Measurements from ENCODE around the gene TYW1B.
"Not testable (repeated sequence)": the region's sequence is repeated elsewhere in the genome, so short reads cannot be mapped to it uniquely, and the experiment has no call there.

TYW1B gene

DNA sequence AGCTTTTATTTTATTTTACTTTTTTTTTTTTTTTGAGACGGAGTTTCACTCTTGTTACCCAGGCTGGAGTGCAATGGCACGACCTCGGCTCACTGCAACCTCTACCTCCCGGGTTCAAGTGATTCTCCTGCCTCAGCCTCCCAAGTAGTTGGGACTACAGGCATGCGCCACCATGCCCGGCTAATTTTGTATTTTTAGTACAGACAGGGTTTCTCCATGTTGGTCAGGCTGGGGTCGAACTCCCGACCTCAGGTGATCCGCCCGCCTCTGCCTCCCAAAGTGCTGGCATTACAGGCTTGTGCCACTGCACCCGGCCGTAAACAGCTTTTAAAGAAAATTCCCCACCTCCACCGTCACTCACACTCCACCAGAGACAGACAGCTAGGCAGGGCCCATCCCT is 19.5 kb downstream of the TYW1B start:
- not testable (repeated sequence) for DNase-seq

DNA sequence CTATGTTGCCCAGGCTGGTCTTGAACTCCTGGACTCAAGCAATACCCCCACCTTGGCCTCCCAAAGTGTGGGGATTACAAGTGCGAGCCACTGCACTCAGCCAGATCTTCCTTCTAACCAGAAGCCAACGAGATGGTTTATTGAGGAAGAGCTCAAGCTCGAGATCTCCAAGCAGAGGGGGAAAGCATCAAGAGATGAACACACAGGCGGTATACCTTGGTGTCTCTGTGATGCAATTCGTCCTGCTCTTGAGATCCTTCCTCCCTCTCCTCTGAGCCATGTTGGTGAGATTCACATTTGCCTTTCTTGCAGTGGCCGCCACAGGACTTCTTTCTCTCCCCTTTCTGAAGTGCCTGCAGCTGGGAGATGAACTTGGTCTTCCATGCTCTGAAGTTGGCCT is 21.1 kb downstream of the TYW1B start:
- not testable (repeated sequence) for DNase-seq

GRCh38 chr7:72805526-72806494 is 22.2 kb downstream of the TYW1B start:
- no peak for DNase-seq

- not testable (repeated sequence) for DNase-seq
These were observed 24.2 kb downstream of the TYW1B start for GRCh38 chr7:72803778-72804177.

- DNase-seq: not testable (repeated sequence)
These were observed 26.4 kb downstream of the TYW1B start for GRCh38 chr7:72801564-72801963.

DNA sequence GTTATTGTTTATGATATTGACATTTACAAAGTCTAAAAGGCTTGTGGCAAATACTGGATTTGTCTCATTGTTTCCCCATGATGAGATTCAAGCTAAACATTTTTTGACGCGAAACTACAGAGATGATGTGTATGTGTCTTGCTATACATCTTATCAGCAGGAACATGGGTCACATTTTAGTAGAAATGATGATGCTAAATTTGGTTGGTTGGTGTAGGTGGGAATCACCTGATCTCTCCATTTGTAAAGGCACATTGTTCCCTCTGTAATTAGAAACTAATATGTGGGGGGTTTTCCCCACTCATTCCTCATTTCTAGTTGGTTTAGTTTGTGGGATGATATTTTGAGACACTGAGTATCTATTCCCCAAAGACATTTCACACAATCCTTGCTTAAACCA is 32.6 kb downstream of the TYW1B start:
- not testable (repeated sequence) for DNase-seq

DNA sequence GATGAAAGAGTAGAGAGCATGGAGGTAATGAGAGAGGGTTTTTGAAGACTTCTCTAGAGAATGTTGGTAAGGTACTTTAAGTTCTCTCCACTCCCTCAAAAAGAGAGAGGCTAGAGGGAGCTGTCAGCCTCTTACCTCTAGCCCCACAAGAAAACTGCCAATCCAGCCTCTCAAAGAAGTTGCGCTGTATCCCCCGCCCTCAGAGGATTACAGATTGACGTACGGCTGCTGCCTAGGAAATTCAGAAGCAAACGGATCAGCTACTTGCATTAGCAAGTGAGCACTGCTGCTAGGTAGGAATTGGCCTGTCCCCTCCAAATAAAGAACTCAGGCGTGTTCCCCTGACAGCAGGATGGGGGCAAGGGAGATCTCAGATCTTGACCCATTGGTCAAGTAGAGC is 34.2 kb downstream of the TYW1B start:
- no peak for DNase-seq

DNA sequence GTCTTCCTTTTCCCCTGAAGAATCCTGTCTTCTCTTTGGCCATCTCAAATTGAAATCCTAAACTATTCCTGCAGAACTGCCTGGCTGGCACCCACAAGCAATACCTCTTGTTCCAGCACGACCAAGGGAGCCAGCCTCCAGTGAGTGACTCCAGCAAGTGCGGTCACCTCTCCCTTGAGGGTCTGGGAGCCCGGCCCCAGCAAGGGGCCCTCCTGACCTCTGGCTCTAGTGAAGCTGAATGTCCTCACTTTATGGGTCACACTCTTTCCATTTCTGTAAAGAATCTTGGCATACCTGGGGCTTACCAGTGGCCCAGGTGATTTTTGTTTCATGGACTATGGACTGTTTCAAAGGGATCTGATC is 37.3 kb downstream of the TYW1B start:
- DNase-seq: not testable (repeated sequence)

- DNase-seq: not testable (repeated sequence)
These were observed 37.8 kb downstream of the TYW1B start for GRCh38 chr7:72790048-72790697.

GRCh38 chr7:72785166-72785955 is 42.6 kb downstream of the TYW1B start:
- no peak for DNase-seq

GRCh38 chr7:72783601-72784370 is 44.2 kb downstream of the TYW1B start:
- not testable (repeated sequence) for DNase-seq

DNA sequence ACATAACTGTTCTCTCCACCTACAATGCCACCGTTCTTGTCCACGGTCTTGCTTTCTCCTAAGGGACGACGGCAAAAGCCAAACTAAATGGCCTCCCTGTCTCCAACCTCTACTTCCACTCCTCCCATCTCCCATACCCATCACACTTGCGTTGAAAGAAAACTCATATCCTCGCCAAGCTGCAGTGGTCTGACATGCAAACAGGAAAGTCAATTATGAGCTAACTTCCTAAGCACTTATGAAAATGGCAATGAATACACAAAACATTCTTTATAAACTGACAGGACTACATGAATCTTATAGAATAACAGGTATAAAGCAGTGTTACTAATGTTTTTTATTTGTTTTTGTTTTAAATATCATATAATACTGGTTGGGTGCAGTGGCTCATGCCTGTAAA is 46.4 kb downstream of the TYW1B start:
- no peak for DNase-seq

DNA sequence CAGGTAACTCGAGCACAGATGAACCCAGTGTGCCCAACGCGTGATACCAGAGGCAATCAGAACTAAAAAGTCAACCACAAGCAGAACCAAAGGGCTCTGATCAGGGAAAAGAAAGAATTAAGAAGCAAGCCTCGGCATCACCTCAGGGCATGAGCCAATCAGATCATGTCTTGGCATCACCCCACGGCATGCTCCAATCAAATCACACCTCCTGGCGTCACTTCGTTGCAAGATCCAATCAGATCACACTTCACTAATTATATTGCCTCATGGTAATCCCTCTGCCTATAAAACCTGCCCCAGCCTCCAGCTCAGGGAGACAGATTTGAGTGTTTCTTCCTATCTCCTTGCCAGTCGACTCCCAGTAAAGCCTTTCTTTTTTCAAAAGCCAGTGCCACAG is 46.8 kb downstream of the TYW1B start:
- DNase-seq: no peak

- not testable (repeated sequence) for DNase-seq
These were observed 47.6 kb downstream of the TYW1B start for GRCh38 chr7:72780289-72780894.

DNA sequence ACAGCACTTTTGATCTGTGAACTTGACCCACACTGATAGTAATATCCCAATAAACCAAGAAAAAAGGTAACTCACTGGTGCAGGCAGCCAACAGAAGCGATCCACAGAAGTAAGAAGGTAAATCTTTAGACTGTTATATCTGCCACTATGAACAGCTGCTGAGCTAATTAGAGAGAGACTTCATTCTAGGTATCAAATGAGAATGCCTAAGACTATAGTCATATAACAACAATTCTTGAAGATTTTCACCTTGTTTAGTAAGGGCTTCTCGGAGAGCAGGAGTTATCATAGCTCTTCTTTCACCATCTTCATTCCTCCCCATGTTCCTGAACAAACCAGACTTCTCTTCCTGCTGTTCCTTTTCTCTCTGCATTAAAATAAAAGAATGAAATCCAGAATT is 50.8 kb downstream of the TYW1B start:
- not testable (repeated sequence) for DNase-seq

GRCh38 chr7:72772627-72773026 is 55.4 kb downstream of the TYW1B start:
- DNase-seq: not testable (repeated sequence)

- not testable (repeated sequence) for DNase-seq
These were observed 61.0 kb downstream of the TYW1B start for GRCh38 chr7:72766994-72767393.

DNA sequence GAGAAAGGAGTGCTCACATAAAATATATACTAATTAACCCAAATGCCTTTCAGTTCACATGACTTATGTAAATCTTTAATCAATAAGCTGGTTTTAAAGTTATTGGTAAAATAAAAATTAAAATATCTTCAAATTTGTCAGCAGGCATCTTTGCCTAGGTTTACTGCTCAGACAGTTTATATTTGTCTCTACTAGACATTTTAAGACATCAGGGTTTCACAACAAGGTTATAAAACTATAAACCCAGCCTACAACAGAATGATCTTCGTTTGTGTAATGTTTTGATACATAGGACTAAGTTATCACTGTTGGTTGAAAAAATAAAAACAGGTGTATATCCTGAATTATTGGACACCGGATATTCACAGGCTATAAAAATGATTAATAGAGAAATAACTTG is 67.4 kb downstream of the TYW1B start:
- DNase-seq: no peak

- DNase-seq: no peak
These were observed 73.7 kb downstream of the TYW1B start for GRCh38 chr7:72754312-72754711.

DNA sequence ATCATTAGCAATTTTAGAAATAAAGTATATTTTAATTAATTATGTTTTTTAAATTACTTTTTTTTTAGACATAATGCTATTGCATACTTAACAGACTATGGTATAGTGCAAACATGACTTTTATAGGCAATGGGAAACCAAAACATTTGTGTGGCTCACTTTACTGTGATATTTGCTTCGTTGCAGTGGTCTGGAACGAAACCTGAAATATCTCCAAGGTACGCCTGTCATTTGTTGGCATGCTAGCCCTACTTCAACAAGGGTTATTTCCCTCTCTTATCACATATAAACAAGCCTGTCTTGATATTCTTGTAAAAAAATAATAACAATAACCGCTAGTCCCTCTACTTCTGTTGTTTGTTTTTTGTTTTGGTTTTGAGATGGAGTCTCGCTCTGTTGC is 74.2 kb downstream of the TYW1B start:
- DNase-seq: no peak

DNA sequence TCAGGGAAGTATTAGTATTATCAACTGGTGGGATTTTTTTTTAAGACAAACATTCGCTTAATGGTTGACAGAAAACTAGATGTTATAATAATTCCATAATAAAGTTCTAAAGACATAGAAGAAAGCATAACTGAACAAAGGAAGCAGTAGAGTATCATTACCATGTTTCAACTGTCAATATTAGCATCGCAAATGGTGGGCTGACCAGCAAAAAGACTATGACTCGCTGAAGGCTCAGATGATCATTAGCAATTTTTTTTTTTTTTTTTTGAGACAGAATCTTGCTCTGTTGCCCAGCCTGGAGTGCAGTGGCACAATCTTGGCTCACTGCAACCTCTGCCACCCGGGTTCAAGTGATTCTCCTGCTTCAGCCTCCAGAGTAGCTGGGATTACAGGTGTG is 74.8 kb downstream of the TYW1B start:
- DNase-seq: not testable (repeated sequence)

- no peak for DNase-seq
These were observed 76.0 kb downstream of the TYW1B start for GRCh38 chr7:72751978-72752377.

Measured in CD4-positive, alpha-beta T cell treated with Interleukin-21 for 1 hour (primary cell).